GM18520 (cell line): ENCODE measurements around the gene DTNB.

Source experiments
- ATAC-seq: cut with Tn5 transposase; IDR thresholded peaks from one replicate; pipeline ENCODE4 v1.9.1; 2021; ENCODE audit not compliant: unreplicated experiment

The DTNB gene

GRCh38 chr2:25512707-25513106 is 160.7 kb downstream of the DTNB start:
- no peak for ATAC-seq

- no peak for ATAC-seq
Measured at GRCh38 chr2:25506226-25506625, 167.2 kb downstream of the DTNB start.

DNA sequence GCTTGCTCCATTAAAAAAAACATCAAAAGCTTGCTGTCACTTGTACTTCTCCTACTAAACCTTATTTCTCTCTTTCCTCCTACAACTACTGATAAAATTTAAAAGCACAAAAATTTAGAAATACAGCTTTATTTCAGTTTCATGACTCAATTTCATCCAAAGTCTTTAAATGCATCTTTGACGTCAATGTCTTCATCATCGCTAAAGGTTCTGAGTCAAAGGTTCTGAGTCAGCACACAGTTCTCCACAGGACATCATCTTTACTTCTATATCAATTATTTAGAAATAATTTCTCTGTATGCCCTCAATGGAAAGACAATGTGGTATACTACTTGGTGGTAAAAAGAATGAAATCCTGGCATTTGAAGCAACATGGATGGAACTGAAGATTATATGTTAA is 167.8 kb downstream of the DTNB start:
- ATAC-seq: no peak

GRCh38 chr2:25505182-25505581 is 168.2 kb downstream of the DTNB start:
- no peak for ATAC-seq

DNA sequence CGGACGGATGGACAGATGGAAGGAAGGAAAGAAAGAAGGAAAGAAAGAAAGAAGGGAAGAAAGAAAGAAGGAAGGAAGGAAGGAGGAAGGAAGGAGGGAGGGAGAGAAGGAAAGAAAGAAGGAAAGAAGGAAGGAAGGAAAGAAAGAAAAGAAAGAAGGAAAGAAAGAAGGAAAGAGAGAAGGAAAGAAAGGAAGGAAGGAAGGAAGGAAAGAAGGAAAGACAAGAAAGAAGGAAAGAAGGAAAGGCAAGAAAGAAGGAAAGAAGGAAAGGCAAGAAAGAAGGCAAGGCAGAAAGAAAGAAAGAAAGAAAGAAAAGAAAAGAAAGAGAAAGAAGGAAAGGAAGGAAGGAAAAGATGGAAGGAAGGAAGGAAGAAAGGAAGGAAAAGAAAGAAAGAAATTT is 169.1 kb downstream of the DTNB start:
- ATAC-seq: no peak

- ATAC-seq: no peak
Measured at GRCh38 chr2:25499157-25499556, 174.2 kb downstream of the DTNB start.

DNA sequence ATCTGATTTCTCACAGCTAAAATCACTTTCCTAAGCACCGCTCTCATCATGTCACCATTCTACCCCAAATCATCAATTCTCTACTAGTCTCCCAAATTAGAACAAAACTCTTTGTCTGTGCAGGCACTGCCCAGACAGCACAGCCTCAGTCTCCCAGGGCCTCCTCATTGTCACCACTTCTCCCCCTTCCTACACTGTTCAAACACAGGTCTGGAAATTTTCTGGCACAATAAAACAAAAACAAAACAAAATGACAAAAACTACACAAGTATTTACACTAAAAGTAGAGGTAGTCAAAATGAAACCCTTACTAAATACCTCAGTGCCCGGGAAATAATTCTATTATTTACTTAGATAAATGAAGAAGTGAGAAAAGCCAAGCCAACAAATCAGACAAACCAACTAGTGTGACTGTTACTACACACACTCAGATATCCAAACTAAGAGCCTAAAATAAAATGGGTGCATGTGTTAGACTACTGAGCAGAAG is 175.4 kb downstream of the DTNB start:
- peak; percentile 41 for ATAC-seq

DNA sequence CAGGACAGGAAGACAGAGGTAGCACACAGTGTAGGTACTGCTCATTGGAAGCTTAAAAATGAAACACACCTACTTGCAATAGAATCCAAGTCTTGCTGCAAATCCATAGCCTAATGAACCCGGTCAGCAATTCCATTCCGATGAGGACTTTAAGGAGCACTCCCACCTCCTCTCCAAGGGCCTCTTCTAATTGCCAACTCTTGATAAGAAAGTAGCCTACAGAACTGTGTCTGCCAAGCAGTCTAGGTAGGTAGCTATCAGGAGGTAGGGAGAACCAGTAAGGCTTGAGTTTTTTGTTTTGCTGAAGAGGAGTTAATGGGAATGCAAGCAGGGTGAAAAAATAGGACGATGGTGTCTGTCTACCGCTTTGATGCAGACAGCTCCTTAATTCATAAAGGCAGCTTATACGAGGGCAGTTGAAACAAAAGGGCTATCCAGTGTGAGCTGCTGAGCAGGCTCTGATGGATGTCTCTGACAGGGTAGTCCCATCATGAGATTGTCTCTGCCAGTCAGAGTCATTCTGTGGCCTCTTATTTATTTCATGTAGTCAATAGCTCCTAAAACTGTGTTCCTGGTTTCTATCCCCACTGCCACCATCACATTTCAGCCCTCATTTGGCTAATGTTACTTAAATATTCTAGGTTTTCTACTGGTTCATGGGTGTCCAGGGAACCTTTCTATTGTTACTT is 176.0 kb downstream of the DTNB start:
- ATAC-seq: no peak

DNA sequence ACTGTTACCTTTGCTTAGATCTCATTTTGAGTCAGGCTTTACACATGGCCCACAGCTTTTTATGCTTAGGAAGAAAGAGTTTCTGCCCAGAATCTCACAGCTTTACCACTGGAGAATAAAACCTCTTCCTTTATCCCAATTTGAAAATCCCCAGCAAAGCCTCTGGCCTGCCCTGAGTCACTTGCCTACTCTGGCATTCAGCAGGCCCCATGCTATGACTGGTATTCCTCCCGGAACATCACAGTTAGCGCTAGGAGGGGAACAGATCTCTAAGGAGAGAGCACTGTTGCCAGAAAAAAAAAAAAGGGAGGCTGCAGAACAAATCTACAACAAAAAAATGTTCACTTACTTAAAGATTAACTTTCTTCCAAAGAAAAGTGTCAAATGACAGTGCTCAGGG is 178.8 kb downstream of the DTNB start:
- no peak for ATAC-seq

GRCh38 chr2:25493207-25493606 is 180.2 kb downstream of the DTNB start:
- ATAC-seq: no peak

- ATAC-seq: no peak
Measured at GRCh38 chr2:25492726-25493125, 180.7 kb downstream of the DTNB start.

DNA sequence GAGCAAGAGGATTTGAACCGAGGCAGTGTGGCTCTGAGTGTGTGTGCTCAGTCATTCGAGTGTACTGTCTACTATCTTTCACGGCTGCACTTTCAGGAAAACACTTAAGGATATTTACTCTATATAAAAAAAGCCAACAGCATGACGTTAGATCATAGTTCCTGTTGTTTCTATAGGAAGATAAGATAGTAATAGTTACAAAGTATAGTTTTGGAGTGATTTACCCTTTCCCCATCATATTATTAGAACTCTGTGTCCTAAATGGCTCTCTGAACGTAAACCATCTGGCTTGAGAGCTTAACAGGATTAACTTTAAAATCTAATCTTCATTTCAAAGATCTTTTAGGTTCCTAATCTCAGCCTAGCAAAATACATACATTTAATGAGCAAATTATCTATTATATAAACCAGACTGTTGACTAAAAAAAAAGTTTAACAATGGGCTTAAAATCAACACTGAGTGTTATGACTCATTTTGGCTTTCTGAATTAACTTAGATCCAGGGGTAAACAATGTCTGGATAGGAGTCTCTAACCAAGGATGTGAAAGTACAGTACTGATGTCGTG is 181.3 kb downstream of the DTNB start:
- ATAC-seq: no peak

DNA sequence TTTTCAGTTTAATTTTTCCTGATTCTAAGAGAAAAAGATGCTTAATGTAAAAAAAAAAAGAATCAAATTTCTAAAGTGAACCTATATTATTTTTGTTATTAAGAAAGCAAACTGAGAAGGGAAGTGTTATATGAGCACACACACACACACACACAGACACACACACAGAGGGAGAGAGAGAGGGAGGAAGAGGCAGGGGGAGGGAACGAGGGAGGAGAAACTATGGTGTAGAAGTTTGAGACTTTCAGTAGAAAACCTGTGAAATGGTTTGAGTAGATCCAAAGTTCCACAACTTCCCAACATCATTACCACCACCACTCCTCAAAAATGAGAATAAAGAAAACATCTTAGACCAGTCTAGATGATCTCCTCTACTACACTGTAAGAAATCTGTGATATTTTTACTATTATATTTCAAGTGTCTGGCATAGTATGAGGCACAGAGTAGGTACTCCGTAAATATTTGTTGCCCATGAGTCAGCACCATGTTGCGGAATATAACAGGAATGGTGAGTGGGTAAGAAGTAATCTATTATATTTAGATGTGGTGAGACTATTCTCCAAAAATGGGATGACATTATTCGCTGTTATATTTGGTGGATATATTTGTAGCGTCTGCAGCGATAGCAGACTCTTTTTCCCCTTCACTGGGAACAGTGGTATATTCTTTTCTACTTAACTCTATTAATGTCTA is 182.2 kb downstream of the DTNB start:
- ATAC-seq: no peak

GRCh38 chr2:25490217-25490616 is 183.2 kb downstream of the DTNB start:
- ATAC-seq: no peak

- no peak for ATAC-seq
Measured at GRCh38 chr2:25489631-25490030, 183.7 kb downstream of the DTNB start.

- no peak for ATAC-seq
Measured at GRCh38 chr2:25483607-25484266, 189.6 kb downstream of the DTNB start.

- ATAC-seq: no peak
Measured at GRCh38 chr2:25482341-25482740, 191.0 kb downstream of the DTNB start.

DNA sequence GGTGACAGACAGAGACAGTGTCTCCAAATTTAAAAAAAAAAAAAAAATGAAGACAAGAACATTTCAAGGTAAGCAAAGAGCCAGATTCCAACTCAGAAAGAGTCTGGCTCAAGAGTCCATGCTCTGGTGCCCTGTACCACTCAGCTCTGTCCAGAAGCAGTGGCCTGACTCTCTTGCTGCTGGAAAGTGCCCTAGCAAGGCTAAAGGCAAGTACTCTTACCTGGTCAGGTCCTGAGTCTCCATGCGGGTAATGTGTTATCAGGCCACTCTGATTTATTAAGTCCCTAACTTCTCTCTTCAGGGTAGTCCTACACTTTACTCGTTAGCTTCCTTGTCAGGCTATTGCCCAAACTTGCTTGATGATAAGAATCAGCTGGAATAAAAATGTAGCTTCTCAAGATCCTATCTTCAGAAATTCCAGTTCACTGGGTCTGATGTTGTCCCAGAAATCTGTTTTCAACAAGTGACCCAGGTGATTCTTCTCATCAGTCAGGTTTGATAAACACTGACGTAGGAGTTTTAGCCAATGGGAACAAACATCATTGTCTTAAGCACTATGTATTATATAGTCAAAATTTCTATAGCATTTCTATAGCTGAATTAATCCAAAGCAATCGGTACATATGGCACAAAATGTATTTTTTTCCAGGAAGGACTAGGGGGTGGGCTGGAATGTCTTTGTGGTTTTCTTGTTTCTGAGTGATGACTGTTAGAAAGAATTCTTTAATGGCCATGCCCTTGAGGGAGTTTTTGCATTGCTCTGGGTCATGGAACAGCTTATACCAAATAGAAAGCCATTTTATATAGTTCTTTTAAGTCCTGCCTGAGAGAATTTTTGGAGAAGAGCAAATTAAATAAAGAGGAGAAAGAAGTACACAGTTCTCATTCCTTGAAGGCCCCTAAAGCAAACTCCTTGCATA is 191.7 kb downstream of the DTNB start:
- no peak for ATAC-seq

DNA sequence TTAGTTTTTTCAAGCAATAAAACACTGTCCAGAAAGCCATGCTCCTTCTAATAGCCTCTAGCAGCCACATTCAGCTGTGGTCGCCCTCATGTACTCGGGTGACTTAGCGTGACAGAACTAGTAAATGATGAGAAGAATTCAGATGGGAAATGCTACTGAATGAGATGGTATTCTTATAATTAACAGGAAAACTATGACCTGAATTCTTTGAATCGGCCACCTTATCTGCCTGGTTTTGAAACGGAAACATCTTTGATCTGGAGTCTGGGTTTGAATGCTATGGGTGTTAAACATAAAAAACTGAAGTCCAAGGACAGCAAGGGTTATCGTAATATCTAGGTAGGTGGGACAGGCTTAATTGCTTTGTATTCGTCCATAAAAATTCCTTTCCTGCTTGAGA is 192.8 kb downstream of the DTNB start:
- ATAC-seq: no peak

GRCh38 chr2:25479761-25480160 is 193.6 kb downstream of the DTNB start:
- ATAC-seq: no peak

DNA sequence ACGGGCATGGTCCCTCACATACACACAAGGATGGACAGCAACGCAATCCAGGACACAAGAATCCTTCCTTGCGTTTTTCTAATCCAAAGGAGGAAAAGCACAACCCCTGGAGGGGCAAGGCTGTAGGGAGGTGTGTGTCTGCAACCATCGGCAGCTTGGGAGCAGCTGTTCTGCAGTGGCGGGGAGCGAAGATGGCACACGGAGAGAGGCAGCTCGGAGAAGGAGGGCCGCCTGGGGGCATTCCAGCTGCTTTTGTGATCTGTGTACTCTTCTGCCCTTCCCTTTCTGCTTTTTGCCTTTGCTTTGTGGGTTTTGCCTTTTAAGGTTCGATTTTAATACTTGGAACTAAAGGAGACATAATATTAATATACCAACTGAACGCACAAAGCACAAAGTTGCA is 194.6 kb downstream of the DTNB start:
- no peak for ATAC-seq
